ENCODE measurements around the gene ASB9.
"Not testable (repeated sequence)": the region's sequence is repeated elsewhere in the genome, so short reads cannot be mapped to it uniquely, and the experiment has no call there.

The ASB9 gene

GRCh38 chrX:15269618-15270521, at the start of gene ASB9:
Gene ASB9 (minus strand): TSS chrX:15270083. CDS start chrX:15269874, 209 bp downstream.
- peak; percentile 55 to 57 for DNase-seq

- DNase-seq, result no peak
These were observed 49.2 kb upstream of the ASB9 start for GRCh38 chrX:15319075-15319474.

GRCh38 chrX:15315509-15315908, 45.6 kb upstream of the ASB9 start, which contains the start of gene ASB11:
Gene ASB11 (minus strand): TSS chrX:15315640. CDS start chrX:15315605, 35 bp downstream.
- DNase-seq, result no peak

- no peak for DNase-seq
These were observed 44.6 kb upstream of the ASB9 start for GRCh38 chrX:15314472-15314871.

- no peak for DNase-seq
These were observed 41.2 kb upstream of the ASB9 start for GRCh38 chrX:15311119-15311518.

GRCh38 chrX:15310117-15310516, 40.2 kb upstream of the ASB9 start:
- no peak for DNase-seq

GRCh38 chrX:15305899-15306298, 36.0 kb upstream of the ASB9 start:
- DNase-seq, result not testable (repeated sequence)

- peak; percentile 53 to 57 for DNase-seq
These were observed 32.0 kb upstream of the ASB9 start for GRCh38 chrX:15301924-15302323.

GRCh38 chrX:15299941-15300851, 30.3 kb upstream of the ASB9 start:
- peak; percentile 26 to 39 for DNase-seq

GRCh38 chrX:15298780-15299179, 28.9 kb upstream of the ASB9 start:
- DNase-seq, result no peak

GRCh38 chrX:15298201-15298600, 28.3 kb upstream of the ASB9 start:
- DNase-seq, result no peak

- peak in 1 of 2 experiments; percentile 2 for DNase-seq
These were observed 23.6 kb upstream of the ASB9 start for GRCh38 chrX:15293451-15293850.

GRCh38 chrX:15292861-15293260, 23.0 kb upstream of the ASB9 start:
- DNase-seq, result no peak

GRCh38 chrX:15277604-15278003, 7.7 kb upstream of the ASB9 start:
- no peak for DNase-seq

- DNase-seq, result no peak
These were observed 5.1 kb upstream of the ASB9 start for GRCh38 chrX:15274946-15275345.

- not testable (repeated sequence) for DNase-seq
These were observed 3.4 kb upstream of the ASB9 start for GRCh38 chrX:15273275-15273674.

GRCh38 chrX:15271757-15272156, 1.9 kb upstream of the ASB9 start:
- DNase-seq, result no peak

GRCh38 chrX:15269120-15269519, 763 bp downstream of the ASB9 start:
- no peak for DNase-seq

GRCh38 chrX:15254852-15255251, 15.0 kb downstream of the ASB9 start:
- DNase-seq, result no peak

GRCh38 chrX:15245896-15246295, 24.0 kb downstream of the ASB9 start:
- DNase-seq, result no peak

- no peak for DNase-seq
These were observed 25.5 kb downstream of the ASB9 start for GRCh38 chrX:15244421-15244820.

- DNase-seq, result peak in 1 of 2 experiments; percentile 8
These were observed 26.9 kb downstream of the ASB9 start for GRCh38 chrX:15242899-15243555.

- DNase-seq, result no peak
These were observed 28.6 kb downstream of the ASB9 start for GRCh38 chrX:15241301-15241700.

Data from AML-193 (cell line).